Pancreas (tissue), 10 donors: Measurements from ENCODE around the gene CALML3. TPM values are rescaled to one million over a fixed set of nuclear protein-coding genes. Genes with fewer than 3 reads are reported as not detected.

ENCODE experiments used
- ATAC-seq, 4 donors: fragments of 200-7000 bp; cut with Tn5 transposase; one replicate each; pipeline versions ENCODE4 v1.8.0 to v1.9.1; 2020; ENCODE audit warnings: mild to moderate bottlenecking in 4 of 4, moderate library complexity in 4 of 4
- DNase-seq, 6 donors: peaks; one replicate each; pipeline ENCODE4 v3.0.0-alpha.2; 2020
- FAIRE-seq: peaks from 2 replicates; lab custom pipeline; 2012; peaks lifted over from hg19 to GRCh38; lab: Jason Lieb, UNC
- H3K27ac ChIP-seq, 4 donors: fragments of 200-600 bp; sonication (generic); 1 replicate in 3 of 4; 2 replicates in 1 of 4; pipeline versions ENCODE4 v1.5.0 to v1.8.0; 2020
- H3K27me3 ChIP-seq, 4 donors: fragments of 200-600 bp; one replicate each; pipeline ENCODE4 v1.8.0; 2021
- H3K36me3 ChIP-seq, 3 donors: fragments of 200-600 bp; sonication (generic) in 1 of 3; one replicate each; pipeline versions ENCODE4 v1.5.0 to v1.8.0; 2020 to 2021
- H3K4me1 ChIP-seq, 3 donors: fragments of 200-600 bp; one replicate each; pipeline ENCODE4 v1.8.0; 2021
- H3K4me3 ChIP-seq, 4 donors: fragments of 200-600 bp; sonication (generic) in 2 of 4; one replicate each; pipeline versions ENCODE4 v1.5.0 to v1.8.0; 2020 to 2021
- H3K9me3 ChIP-seq, 4 donors: fragments of 200-600 bp; one replicate each; pipeline ENCODE4 v1.8.0; 2021
- WGBS, 2 donors: extraction: QIAGEN DNeasy Blood & Tissue Kit; methylation state at CpG; one replicate each; pipeline ENCODE4 v1.1.7; 2013; 5-methylcytosine and 5-hydroxymethylcytosine counted together
- intact Hi-C, 3 donors: fragments of 100-400 bp; cut with DNase I; formaldehyde crosslinking; loops; one replicate each; pipeline versions ENCODE4 v1.11.1 to v1.14.2; 2022
- polyA plus RNA-seq, 2 donors: library from polyadenylated mRNA; stranded (reverse); fragments of 200-250 nt; gene quantifications; one replicate each; pipeline ENCODE4 v1.2.3, GENCODE V29; 2013
- total RNA-seq, 6 donors: library from RNA; stranded (reverse); fragmentation: NEBNext Ultra II Directional in 4 of 6; extraction: Animal tissue kit (Norgen Biotek cat#: 25700) in 4 of 6; gene quantifications; one replicate each; pipeline versions ENCODE4 v1.2.1 to v1.2.4, GENCODE V29; 2021 to 2023
- TF ChIP-seq, protein P1 (sequence below), 4 donors: fragments of 200-600 bp; sonication (generic) in 3 of 4; IDR thresholded peaks; one replicate each; pipeline versions ENCODE4 v1.5.0 to v1.8.0; 2021; ENCODE audit warnings: antibody characterized with exemption in 4 of 4
- donor health status: healthy with polysubstance abuse.
- donor health status: DM: no; HTN: no; CAD: no; lungs with moderate emphysema.
- donor health status: DM: no; HTN: no; CAD: no.
- donor health status: control.
- donor health status: control.
- donor health status: Bipolar disorder and iron deficiency.
- donor health status: DM: yes; HTN: yes; CAD: no.
- donor health status: DM: no; HTN: no; CAD: no.
- donor health status: DM: no; HTN: no; CAD: no.
- donor health status: DM: yes; HTN: yes; CAD: no.

Gene CALML3
- total and polyA plus RNA-seq, 8 donors, result 0.05 to 0.08 TPM; not detected in 6

- 98 to 100% methylated on average over 1 of the region's 1 CpG for WGBS, 2 donors
- Histone ChIP-seq H3K9me3 (no peaks in the 10 kb centered on the region), H3K27ac (no peak overlapping the region), H3K36me3 (no peaks in the 10 kb centered on the region), H3K4me3 (no peak overlapping the region), H3K4me1 (peaks cover 14 to 23% (median 22%) of the 10 kb centered on the region in 3 donors), H3K27me3 (no peaks in the 10 kb centered on the region)
- ATAC-seq (no peak), DNase-seq (no peak), FAIRE-seq (no peak)
- intact Hi-C loops, result no loop called here
- TF ChIP-seq, protein P1, sequence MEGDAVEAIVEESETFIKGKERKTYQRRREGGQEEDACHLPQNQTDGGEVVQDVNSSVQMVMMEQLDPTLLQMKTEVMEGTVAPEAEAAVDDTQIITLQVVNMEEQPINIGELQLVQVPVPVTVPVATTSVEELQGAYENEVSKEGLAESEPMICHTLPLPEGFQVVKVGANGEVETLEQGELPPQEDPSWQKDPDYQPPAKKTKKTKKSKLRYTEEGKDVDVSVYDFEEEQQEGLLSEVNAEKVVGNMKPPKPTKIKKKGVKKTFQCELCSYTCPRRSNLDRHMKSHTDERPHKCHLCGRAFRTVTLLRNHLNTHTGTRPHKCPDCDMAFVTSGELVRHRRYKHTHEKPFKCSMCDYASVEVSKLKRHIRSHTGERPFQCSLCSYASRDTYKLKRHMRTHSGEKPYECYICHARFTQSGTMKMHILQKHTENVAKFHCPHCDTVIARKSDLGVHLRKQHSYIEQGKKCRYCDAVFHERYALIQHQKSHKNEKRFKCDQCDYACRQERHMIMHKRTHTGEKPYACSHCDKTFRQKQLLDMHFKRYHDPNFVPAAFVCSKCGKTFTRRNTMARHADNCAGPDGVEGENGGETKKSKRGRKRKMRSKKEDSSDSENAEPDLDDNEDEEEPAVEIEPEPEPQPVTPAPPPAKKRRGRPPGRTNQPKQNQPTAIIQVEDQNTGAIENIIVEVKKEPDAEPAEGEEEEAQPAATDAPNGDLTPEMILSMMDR (IDR thresholded peaks at IDR 0.05), result no peak
These were observed 17.3 kb downstream of the CALML3 start for GRCh38 chr10:5542100-5542499.

GRCh38 chr10:5543623-5544022 lies 18.9 kb downstream of the CALML3 start:
- no peak overlapping the region for H3K4me3 ChIP-seq
- H3K9me3 ChIP-seq, result no peaks in the 10 kb centered on the region
- H3K27me3 ChIP-seq, result no peaks in the 10 kb centered on the region
- DNase-seq (no peak), ATAC-seq (no peak), FAIRE-seq (no peak)
- WGBS, 2 donors, result 97% methylated on average over 1 of the region's 1 CpG
- intact Hi-C loops, result no loop called here
- H3K4me1 ChIP-seq, result peaks cover 26 to 37% (median 29%) of the 10 kb centered on the region in 3 donors
- TF ChIP-seq, protein P1 (IDR thresholded peaks at IDR 0.05), result no peak
- H3K36me3 ChIP-seq, result no peaks in the 10 kb centered on the region
- no peak overlapping the region for H3K27ac ChIP-seq

DNA sequence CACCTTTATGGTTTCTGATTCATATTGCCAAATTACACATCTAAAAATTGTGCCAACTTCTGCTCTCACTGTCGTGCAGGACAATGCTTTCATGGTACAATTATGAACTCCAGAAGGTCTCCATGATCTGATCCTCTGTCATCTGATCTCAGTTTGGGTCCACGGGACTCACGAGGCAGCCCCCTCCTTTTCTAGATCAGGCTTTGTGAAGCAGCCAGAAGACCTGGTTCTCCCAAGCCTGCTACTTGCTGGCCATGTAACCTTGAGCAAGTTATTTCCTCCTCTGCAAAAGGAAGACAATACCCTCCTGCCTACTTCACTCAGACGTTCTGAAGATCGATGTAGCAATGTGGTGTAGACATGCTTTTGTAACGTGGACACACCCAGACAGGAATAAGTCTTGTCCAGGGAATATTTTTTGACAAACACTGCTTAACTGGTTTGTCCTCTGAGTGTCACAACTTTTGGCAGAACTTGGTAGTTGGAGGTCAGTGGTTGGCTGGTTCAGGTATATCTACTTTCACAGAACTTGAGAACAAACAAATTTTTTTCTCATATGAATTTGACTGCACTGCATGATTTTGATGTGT lies 19.6 kb downstream of the CALML3 start:
- peak; percentile 7 to 24 (median 13) for ATAC-seq
- DNase-seq, result no peak
- H3K4me3 ChIP-seq, result no peak overlapping the region
- H3K27me3 ChIP-seq, result no peaks in the 10 kb centered on the region
- 17 to 20% methylated on average over 6 of the region's 6 CpGs for WGBS, 2 donors
- H3K9me3 ChIP-seq, result no peaks in the 10 kb centered on the region
- H3K27ac ChIP-seq, result peak overlapping the region in 3 of 4 donors; percentile 37 to 63 (median 57)
- H3K4me1 ChIP-seq, result peaks cover 27 to 38% (median 29%) of the 10 kb centered on the region in 3 donors
- no peaks in the 10 kb centered on the region for H3K36me3 ChIP-seq
- intact Hi-C loops, result no loop called here
- no peak for FAIRE-seq
- TF ChIP-seq, protein P1 (IDR thresholded peaks at IDR 0.05), result no peak

DNA sequence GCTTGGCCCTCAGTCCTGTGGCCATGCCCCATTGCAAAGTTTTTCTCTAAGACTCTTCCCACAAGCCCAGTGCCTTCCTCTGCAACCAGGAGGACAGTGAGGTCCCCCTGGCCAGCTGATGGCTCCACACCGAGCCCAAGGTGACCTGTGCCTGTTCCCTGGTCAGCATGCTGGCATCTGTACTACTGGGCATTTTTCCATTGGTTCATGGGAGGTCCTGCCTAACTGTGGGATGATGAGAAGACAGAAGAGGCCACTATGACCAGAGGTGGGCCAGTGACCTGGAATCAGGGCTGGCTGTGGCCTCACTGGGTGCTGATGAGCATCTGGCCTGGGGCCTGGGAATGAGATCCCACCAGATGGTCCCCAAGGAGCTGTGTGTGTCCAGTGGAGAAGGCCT lies 20.2 kb downstream of the CALML3 start:
- DNase-seq (peak in 2 of 6 donors; percentile 17 to 40), ATAC-seq (no peak), FAIRE-seq (no peak)
- TF ChIP-seq, protein P1 (IDR thresholded peaks at IDR 0.05), result no peak
- H3K4me3 ChIP-seq, result no peak overlapping the region
- no peaks in the 10 kb centered on the region for H3K9me3 ChIP-seq
- WGBS, 2 donors, result 75 to 83% methylated on average over 1 of the region's 1 CpG
- H3K27ac ChIP-seq, result peak overlapping the region in 3 of 4 donors; percentile 22 to 63 (median 57)
- H3K27me3 ChIP-seq, result no peaks in the 10 kb centered on the region
- no peaks in the 10 kb centered on the region for H3K36me3 ChIP-seq
- intact Hi-C loops, result no loop called here
- H3K4me1 ChIP-seq, result peaks cover 27 to 38% (median 29%) of the 10 kb centered on the region in 3 donors

DNA sequence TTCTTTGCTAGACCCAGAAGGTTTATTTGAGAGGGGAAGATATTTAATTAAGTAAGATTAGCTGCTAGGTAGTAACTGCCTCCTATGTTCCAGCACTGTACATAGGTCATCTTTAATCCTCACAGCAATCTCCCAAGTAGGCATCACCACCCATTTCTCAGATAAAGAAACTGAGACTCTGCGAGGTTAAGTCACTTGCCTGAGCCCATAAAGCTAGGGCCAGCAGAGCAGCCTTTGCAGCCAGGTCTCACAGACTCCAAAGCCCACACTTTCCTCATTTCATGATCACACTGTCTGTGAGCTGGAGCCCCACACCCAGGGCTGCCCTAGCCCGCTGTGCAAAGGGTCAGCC lies 20.6 kb downstream of the CALML3 start:
- peak overlapping the region in 2 of 4 donors; percentile 57 to 63 for H3K27ac ChIP-seq
- H3K4me1 ChIP-seq, result peaks cover 27 to 38% (median 29%) of the 10 kb centered on the region in 3 donors
- FAIRE-seq, result no peak
- ATAC-seq, result no peak
- no peaks in the 10 kb centered on the region for H3K36me3 ChIP-seq
- intact Hi-C loops, result no loop called here
- peak in 1 of 6 donors; percentile 11 for DNase-seq
- no peaks in the 10 kb centered on the region for H3K9me3 ChIP-seq
- no peaks in the 10 kb centered on the region for H3K27me3 ChIP-seq
- TF ChIP-seq, protein P1 (IDR thresholded peaks at IDR 0.05), result no peak
- WGBS, 2 donors, result 94 to 97% methylated on average over 2 of the region's 2 CpGs
- no peak overlapping the region for H3K4me3 ChIP-seq
